GM18517 (cell line): ENCODE measurements around the gene CRTC1.

Source experiments
- ATAC-seq: cut with Tn5 transposase; IDR thresholded peaks from one replicate; pipeline ENCODE4 v1.9.1; 2021; ENCODE audit warnings: mild to moderate bottlenecking, moderate library complexity; ENCODE audit not compliant: unreplicated experiment

The CRTC1 gene

GRCh38 chr19:18651733-18652132 is 31.7 kb upstream of the CRTC1 start:
- ATAC-seq = no peak

- ATAC-seq = no peak
Observed at GRCh38 chr19:18653853-18654252, 29.6 kb upstream of the CRTC1 start.

- no peak for ATAC-seq
Observed at GRCh38 chr19:18654469-18654868, 29.0 kb upstream of the CRTC1 start.

- ATAC-seq = no peak
Observed at GRCh38 chr19:18655173-18655844, 28.2 kb upstream of the CRTC1 start.

DNA sequence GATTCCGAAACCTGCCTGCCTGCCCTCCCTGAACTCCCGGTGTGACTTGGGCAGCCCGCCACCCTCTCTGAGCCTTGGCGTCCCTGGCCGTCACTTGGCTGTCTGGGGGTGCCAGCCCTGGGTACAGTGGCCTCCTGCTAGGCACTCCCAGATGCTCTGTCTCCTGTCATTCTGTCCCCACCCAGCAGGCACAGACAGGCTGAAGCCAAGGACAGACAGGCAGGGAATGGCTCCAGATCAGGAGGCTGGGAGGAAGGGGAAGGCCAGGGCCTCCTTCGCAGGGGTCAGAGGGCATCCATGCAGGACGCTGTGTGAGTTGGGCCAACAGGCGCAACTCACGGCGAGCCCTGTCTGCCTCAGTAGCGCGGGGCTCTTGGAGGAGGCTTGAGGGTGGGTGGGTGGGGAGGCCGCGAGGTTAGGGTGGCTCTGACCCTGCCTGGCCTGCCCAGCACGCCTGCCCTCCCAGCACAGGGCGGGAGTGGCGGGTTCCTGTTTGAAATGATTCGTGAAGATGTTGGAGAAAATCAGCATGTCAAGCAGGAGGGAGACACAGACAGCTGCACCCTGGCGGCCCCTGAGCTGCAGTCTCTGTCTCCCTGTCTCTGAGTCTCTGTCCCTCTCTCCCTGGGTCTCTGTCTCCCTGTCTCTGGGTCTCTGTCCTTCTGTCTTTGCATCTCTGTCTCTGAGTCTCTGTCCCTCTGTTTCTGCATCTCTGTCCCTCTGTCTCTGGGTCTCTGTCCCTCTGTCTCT is 27.0 kb upstream of the CRTC1 start:
- no peak for ATAC-seq

- ATAC-seq = no peak
Observed at GRCh38 chr19:18657590-18658365, 25.7 kb upstream of the CRTC1 start.

- no peak for ATAC-seq
Observed at GRCh38 chr19:18658366-18658855, 25.1 kb upstream of the CRTC1 start.

DNA sequence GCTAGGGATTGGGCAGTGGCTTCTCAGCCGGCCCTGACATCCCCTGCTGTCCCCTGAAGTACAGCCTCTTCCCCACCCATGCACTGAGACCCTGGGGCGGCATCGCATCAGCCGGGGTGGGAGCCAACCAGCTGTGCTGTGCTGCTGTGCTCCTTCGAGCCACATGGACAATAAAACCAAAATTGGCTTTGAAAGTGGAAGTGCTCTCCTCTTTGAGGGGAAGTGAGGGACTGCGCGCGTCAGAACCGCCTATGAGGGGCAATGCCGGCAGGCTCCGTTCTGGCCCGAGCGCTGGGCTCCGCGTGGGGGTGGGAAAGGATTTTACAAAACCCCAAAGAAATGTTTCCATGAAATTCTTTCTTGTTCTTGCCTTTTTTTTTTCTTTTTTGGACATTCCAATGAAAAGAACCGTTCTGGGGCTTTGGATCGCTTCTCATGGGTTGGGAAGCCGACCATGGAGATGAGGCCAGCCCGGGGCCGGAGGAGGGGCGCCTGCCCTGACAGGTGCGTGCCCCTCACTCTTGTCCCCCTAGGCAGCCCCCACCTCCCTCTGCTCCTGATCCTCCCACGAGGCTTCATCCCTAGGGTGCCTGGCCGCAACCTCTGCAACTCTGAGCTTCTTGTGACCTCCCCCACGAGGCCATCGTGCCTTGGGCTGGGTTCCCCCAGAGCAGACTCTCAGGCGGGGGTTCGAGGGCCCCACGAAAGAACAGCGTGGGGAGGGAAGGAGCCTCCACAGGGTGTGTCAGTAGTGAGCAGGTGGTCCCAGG is 24.0 kb upstream of the CRTC1 start:
- no peak for ATAC-seq

GRCh38 chr19:18660051-18660910 is 23.2 kb upstream of the CRTC1 start:
- no peak for ATAC-seq

GRCh38 chr19:18660939-18661670 is 22.4 kb upstream of the CRTC1 start:
- no peak for ATAC-seq

DNA sequence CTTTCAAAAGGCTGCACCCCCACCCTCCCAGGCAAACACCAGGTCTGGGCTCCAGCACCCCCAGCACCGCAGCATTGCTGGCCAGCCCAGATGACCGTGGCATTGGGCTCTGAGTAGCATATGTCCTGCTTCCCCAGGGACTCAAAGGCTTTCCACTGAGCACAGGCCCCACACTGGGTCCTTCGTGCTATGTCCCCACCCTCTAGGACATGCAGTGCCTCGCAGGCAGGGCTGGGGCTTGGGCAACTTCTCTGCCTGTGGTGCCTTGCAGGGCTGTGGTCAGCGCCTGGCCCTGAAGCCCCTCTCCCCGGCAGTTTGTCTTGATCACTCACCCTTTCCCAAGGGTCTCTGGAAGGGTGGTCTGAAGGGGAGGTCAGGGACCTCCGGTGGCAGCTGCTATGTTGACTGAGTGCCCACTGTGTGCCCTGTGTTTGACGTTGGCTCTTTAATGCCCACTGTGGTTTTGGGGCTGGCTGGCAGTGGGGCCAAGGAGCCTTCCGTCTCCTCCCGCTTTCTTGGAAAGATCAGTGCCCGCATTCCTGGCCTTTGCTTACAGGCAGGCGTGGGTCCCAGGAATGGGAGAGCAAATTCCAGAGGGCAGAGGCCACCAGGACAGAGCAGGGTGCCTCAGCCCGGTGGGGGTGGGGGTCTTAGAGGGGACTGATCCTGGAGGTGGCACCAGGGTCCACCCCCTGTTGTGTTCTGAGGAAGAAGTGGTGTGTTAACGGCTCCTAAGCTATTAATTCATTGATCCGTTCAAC is 20.3 kb upstream of the CRTC1 start:
- ATAC-seq = no peak

DNA sequence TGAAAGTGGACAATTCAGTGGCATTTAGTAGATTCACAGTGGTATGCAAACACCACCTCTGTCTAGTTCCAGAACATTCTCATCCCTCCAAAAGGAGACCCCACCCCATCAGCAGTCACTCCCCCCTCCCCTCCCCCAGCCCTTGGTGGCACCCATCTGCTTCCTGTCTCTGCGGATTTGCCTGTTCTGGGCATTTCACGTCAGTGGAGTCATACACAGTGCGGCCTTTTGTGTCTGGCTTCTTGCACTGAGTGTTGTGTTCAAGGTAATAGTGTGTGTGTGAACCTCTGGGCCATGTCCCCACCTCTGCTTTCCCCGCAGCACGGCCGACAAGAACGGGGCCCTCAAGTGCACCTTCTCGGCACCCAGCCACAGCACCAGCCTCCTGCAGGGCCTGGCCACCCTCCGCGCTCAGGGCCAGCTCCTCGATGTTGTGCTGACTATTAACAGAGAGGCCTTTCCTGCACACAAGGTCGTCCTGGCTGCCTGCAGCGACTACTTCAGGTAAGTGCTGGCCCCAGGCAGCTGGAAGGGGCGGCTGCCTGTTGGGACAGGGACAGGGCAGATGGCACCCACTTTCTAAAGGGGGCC is 19.4 kb upstream of the CRTC1 start:
- ATAC-seq = no peak

DNA sequence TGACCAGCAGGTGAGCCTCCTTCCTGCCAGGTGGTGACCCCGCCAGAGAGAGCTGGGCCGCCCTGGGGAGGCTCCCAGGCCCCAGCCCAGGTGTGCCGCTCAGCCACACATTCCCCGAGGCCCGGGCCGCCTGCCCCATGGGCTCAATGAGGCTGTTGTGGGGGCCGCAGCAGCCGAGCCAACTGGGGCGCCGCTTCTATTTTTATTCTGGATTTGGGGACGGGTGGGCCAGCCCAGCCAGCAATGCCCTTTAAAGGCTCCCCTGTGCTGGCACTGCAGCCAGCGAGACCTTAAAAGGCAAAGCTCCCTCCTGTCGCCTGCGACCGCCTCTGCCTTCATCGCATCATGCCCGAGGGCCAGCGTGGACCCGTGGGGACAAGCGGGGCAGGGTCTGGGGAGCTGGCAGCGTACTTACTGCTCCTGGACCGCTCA is 17.7 kb upstream of the CRTC1 start:
- no peak for ATAC-seq

DNA sequence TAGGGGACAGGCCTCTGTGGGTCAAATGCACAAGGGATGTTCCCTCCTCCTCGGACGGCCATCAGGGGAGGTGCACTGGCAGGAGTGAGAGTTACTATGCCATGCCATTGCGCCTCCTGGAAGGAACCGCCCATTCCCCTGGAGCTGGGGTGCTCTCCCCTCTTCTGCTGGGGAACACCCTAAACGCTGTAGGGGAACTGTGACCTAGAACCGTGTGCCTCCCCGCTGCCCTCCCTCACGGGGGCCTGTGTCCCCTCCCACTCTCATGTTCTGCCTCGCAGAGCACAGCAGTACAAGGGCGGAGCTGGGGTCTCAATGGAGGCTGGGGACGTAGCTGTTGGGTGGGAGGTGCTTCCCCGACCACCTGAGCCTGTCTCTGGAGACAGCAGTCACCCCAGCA is 17.2 kb upstream of the CRTC1 start:
- no peak for ATAC-seq

DNA sequence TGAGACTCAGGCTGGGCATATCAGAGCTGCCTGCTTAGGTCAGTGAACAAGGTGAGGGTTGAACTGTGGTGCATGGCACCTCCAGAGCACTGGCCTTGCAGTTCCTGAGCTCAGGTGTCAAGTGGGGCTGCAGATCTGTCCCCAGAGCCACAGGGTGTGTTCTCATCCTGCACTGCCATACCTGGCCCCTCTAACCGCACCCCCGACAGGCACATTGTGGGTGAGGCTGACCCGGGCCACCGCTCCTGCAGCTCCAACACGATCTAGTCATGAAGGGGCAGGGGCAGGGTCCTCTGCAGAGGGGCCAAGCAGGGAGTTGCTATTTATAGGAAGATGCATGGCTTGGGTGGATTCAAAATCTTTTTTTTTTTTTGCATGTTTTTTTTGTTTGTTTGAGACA is 16.7 kb upstream of the CRTC1 start:
- no peak for ATAC-seq

DNA sequence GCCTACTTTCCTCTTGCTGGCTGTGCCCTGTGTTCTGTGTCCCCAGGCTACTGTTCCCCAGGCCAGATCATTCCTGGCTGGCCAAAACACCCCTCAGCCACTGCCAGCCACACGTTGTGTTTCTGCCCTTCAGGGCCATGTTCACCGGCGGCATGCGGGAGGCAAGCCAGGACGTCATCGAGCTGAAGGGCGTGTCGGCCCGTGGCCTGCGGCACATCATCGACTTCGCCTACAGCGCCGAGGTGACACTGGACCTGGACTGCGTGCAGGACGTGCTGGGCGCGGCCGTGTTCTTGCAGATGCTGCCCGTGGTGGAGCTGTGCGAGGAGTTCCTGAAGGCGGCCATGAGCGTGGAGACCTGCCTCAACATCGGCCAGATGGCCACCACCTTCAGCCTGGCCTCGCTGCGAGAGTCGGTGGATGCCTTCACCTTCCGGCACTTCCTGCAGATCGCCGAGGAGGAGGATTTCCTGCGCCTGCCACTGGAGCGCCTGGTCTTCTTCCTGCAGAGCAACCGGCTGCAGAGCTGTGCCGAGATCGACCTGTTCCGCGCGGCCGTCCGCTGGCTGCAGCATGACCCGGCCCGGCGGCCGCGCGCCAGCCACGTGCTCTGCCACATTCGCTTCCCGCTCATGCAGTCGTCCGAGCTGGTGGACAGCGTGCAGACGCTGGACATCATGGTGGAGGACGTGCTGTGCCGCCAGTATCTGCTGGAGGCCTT is 15.8 kb upstream of the CRTC1 start:
- no peak for ATAC-seq

GRCh38 chr19:18668252-18668631 is 15.2 kb upstream of the CRTC1 start:
- ATAC-seq = no peak
